ENCODE data around the gene OR13C5. TPM values are rescaled to one million over a fixed set of nuclear protein-coding genes. Genes with fewer than 3 reads are reported as not detected.

Gene OR13C5
- total RNA-seq, 1 donor from 2014 or later: not detected

DNA sequence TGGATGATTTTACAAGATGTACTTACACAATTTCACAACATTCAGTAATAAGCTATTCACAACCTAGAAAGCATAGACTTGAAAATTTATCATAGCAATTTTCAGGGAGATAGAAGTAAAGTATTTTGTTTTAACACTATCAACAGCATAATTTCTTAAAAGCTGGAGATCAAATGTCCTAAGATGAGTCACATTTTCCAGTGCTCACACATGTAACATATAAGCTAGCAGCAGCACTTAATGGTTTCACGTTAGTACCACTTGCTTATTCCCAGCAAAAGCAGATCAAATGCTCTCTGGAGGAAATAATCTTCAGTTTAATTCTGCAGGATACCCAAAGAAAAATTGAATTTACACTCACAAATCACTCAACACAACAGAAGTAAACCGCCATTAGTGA, 23.8 kb downstream of the OR13C5 start:
- no peaks in the 10 kb centered on the region for H3K27me3 ChIP-seq (ENCODE audit: insufficient read depth, low read length)
- no peak overlapping the region for H3K27ac ChIP-seq (ENCODE audit: low read depth, low read length)
- Mint-ChIP-seq H3K36me3 (ENCODE audit: low read depth, unreplicated experiment) (no peaks in the 10 kb centered on the region), H3K4me1 (ENCODE audit: low read depth, unreplicated experiment) (no peaks in the 10 kb centered on the region), H3K9me3 (ENCODE audit: unreplicated experiment) (peaks cover 15% of the 10 kb centered on the region), H3K27ac (ENCODE audit: unreplicated experiment) (no peak overlapping the region), H3K27me3 (ENCODE audit: low read depth, unreplicated experiment) (no peaks in the 10 kb centered on the region), H3K4me3 (ENCODE audit: unreplicated experiment) (no peak overlapping the region)
- no peak for FAIRE-seq
- H3K9ac ChIP-seq (ENCODE audit: low read length): no peak overlapping the region
- H3K79me2 ChIP-seq (ENCODE audit: insufficient read depth, low read length): no peaks in the 10 kb centered on the region
- no peaks in the 10 kb centered on the region for H3K36me3 ChIP-seq (ENCODE audit: insufficient read depth, low read length)
- no peaks in the 10 kb centered on the region for H3K9me3 ChIP-seq (ENCODE audit: insufficient read depth, low read depth, low read length)
- H3K4me1 ChIP-seq (ENCODE audit: insufficient read depth, low read length): no peaks in the 10 kb centered on the region
- no peak for TF ChIP-seq EZH2 (IDR thresholded peaks at IDR 0.05; ENCODE audit: insufficient read depth, low read length)
- TF ChIP-seq, protein P1, sequence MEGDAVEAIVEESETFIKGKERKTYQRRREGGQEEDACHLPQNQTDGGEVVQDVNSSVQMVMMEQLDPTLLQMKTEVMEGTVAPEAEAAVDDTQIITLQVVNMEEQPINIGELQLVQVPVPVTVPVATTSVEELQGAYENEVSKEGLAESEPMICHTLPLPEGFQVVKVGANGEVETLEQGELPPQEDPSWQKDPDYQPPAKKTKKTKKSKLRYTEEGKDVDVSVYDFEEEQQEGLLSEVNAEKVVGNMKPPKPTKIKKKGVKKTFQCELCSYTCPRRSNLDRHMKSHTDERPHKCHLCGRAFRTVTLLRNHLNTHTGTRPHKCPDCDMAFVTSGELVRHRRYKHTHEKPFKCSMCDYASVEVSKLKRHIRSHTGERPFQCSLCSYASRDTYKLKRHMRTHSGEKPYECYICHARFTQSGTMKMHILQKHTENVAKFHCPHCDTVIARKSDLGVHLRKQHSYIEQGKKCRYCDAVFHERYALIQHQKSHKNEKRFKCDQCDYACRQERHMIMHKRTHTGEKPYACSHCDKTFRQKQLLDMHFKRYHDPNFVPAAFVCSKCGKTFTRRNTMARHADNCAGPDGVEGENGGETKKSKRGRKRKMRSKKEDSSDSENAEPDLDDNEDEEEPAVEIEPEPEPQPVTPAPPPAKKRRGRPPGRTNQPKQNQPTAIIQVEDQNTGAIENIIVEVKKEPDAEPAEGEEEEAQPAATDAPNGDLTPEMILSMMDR (IDR thresholded peaks at IDR 0.05; ENCODE audit: insufficient read depth, low read depth, low read length): no peak
- no peak overlapping the region for H3K4me3 ChIP-seq (ENCODE audit: insufficient read depth, low read depth, low read length)
- no peak overlapping the region for H3K4me2 ChIP-seq (ENCODE audit: low read length)
- DNase-seq (ENCODE audit: low read depth): no peak
- no peak overlapping the region for H2AFZ ChIP-seq (ENCODE audit: low read depth, low read length)
- H4K20me1 ChIP-seq (ENCODE audit: insufficient read depth, low read length): no peaks in the 10 kb centered on the region

DNA sequence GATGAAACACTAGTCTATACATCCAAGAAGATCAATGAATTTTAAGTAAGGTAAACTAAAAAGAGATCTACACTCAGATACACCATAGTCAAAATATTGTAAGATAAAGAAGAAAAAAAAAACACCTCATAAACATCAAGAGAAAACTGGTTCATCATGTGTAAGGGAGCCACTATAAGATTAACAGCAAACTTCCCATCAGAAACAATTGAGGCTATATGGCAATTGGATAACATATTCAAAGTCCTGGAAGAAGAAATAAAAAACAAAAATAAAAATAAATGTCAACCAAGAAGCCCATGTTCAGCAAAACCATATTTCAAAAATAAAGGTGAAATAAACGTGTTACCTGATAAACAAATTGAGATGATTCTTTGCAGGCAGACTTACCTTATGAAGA, 26.6 kb downstream of the OR13C5 start:
- H3K4me2 ChIP-seq (ENCODE audit: low read length): no peak overlapping the region
- no peak overlapping the region for H2AFZ ChIP-seq (ENCODE audit: low read depth, low read length)
- H3K79me2 ChIP-seq (ENCODE audit: insufficient read depth, low read length): no peaks in the 10 kb centered on the region
- no peaks in the 10 kb centered on the region for H3K36me3 ChIP-seq (ENCODE audit: insufficient read depth, low read length)
- Mint-ChIP-seq H3K36me3 (ENCODE audit: low read depth, unreplicated experiment) (no peaks in the 10 kb centered on the region), H3K4me1 (ENCODE audit: low read depth, unreplicated experiment) (no peaks in the 10 kb centered on the region), H3K4me3 (ENCODE audit: unreplicated experiment) (no peak overlapping the region), H3K9me3 (ENCODE audit: unreplicated experiment) (peaks cover 15% of the 10 kb centered on the region), H3K27ac (ENCODE audit: unreplicated experiment) (no peak overlapping the region), H3K27me3 (ENCODE audit: low read depth, unreplicated experiment) (no peaks in the 10 kb centered on the region)
- no peaks in the 10 kb centered on the region for H3K9me3 ChIP-seq (ENCODE audit: insufficient read depth, low read depth, low read length)
- H3K9ac ChIP-seq (ENCODE audit: low read length): no peak overlapping the region
- FAIRE-seq (no peak), DNase-seq (ENCODE audit: low read depth) (no peak)
- no peak overlapping the region for H3K4me3 ChIP-seq (ENCODE audit: insufficient read depth, low read depth, low read length)
- no peaks in the 10 kb centered on the region for H4K20me1 ChIP-seq (ENCODE audit: insufficient read depth, low read length)
- H3K27ac ChIP-seq (ENCODE audit: low read depth, low read length): no peak overlapping the region
- no peaks in the 10 kb centered on the region for H3K27me3 ChIP-seq (ENCODE audit: insufficient read depth, low read length)
- TF ChIP-seq EZH2 (IDR thresholded peaks at IDR 0.05; ENCODE audit: insufficient read depth, low read length): no peak
- TF ChIP-seq, protein P1 (IDR thresholded peaks at IDR 0.05; ENCODE audit: insufficient read depth, low read depth, low read length): no peak
- H3K4me1 ChIP-seq (ENCODE audit: insufficient read depth, low read length): no peaks in the 10 kb centered on the region

DNA sequence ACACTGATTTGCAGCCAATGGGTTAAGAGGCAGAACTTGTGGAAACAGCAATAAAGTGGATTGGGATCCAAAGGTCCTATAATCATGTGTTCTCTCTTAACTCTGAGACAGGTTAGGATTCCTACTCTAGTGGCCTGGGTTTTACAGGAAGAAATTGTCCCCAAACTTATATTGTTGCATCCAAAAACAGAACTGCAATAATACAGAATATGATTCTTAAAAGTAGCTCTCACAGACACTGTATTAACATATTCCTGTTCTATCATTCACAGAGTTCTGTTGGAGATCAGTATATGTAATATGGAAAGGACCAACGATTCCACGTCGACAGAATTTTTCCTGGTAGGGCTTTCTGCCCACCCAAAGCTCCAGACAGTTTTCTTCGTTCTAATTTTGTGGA, 30.3 kb downstream of the OR13C5 start, which contains the start of gene OR13C8:
TSS of gene OR13C8 (plus strand) at position 301 of the 400 bp plus-strand sequence. CDS start at position 301, 0 bp downstream.
- Histone ChIP-seq H3K79me2 (ENCODE audit: insufficient read depth, low read length) (no peaks in the 10 kb centered on the region), H3K9ac (ENCODE audit: low read length) (no peak within 1 kb of the TSS), H3K27me3 (ENCODE audit: insufficient read depth, low read length) (no peaks in the 10 kb centered on the region), H3K36me3 (ENCODE audit: insufficient read depth, low read length) (no peaks in the 10 kb centered on the region), H3K4me1 (ENCODE audit: insufficient read depth, low read length) (no peaks in the 10 kb centered on the region), H3K9me3 (ENCODE audit: insufficient read depth, low read depth, low read length) (no peaks in the 10 kb centered on the region), H4K20me1 (ENCODE audit: insufficient read depth, low read length) (no peaks in the 10 kb centered on the region), H3K27ac (ENCODE audit: low read depth, low read length) (no peak within 1 kb of the TSS), H3K4me2 (ENCODE audit: low read length) (no peak within 1 kb of the TSS), H3K4me3 (ENCODE audit: insufficient read depth, low read depth, low read length) (no peak within 1 kb of the TSS), H2AFZ (ENCODE audit: low read depth, low read length) (no peak within 1 kb of the TSS)
- TF ChIP-seq EZH2 (IDR thresholded peaks at IDR 0.05; ENCODE audit: insufficient read depth, low read length): no peak
- TF ChIP-seq, protein P1 (IDR thresholded peaks at IDR 0.05; ENCODE audit: insufficient read depth, low read depth, low read length): no peak
- Mint-ChIP-seq H3K4me3 (ENCODE audit: unreplicated experiment) (no peak within 1 kb of the TSS), H3K27ac (ENCODE audit: unreplicated experiment) (no peak within 1 kb of the TSS), H3K9me3 (ENCODE audit: unreplicated experiment) (peaks cover 11% of the 10 kb centered on the region), H3K4me1 (ENCODE audit: low read depth, unreplicated experiment) (no peaks in the 10 kb centered on the region), H3K36me3 (ENCODE audit: low read depth, unreplicated experiment) (no peaks in the 10 kb centered on the region), H3K27me3 (ENCODE audit: low read depth, unreplicated experiment) (no peaks in the 10 kb centered on the region)
- DNase-seq (ENCODE audit: low read depth): no peak
- FAIRE-seq: no peak
